Immature natural killer cell (primary cell): ENCODE data around the gene CYP3A7. TPM values are rescaled to one million over a fixed set of nuclear protein-coding genes. Genes with fewer than 3 reads are reported as not detected.
"Not testable (repeated sequence)": the region's sequence is repeated elsewhere in the genome, so short reads cannot be mapped to it uniquely, and the experiment has no call there.

ENCODE experiments used
- DNase-seq, 3 donors: peaks; one replicate each; pipeline ENCODE4 v3.0.0; 2022; ENCODE audit warnings: mixed read lengths in 1 of 3
- H3K27ac Mint-ChIP-seq, 6 donors: one replicate each; pipeline ENCODE4 v1.8.0; 2020; ENCODE audit warnings: mixed read lengths in 6 of 6, mild to moderate bottlenecking in 5 of 6, inconsistent platforms in 4 of 6, moderate library complexity in 3 of 6
- H3K27me3 Mint-ChIP-seq, 3 donors: one replicate each; pipeline ENCODE4 v1.8.0; 2020 to 2021; ENCODE audit warnings: low read depth in 3 of 3, mild to moderate bottlenecking in 3 of 3, mixed read lengths in 3 of 3, moderate library complexity in 3 of 3, inconsistent platforms in 1 of 3
- H3K36me3 Mint-ChIP-seq, 3 donors: one replicate each; pipeline ENCODE4 v1.8.0; 2020; ENCODE audit warnings: mixed read lengths in 3 of 3, inconsistent platforms in 2 of 3, mild to moderate bottlenecking in 2 of 3
- H3K4me1 Mint-ChIP-seq, 2 donors: one replicate each; pipeline ENCODE4 v1.8.0; 2020; ENCODE audit warnings: inconsistent platforms in 2 of 2, mild to moderate bottlenecking in 2 of 2, mixed read lengths in 2 of 2, moderate library complexity in 1 of 2
- H3K4me3 Mint-ChIP-seq, 5 donors: one replicate each; pipeline ENCODE4 v1.8.0; 2020; ENCODE audit warnings: mild to moderate bottlenecking in 5 of 5, mixed read lengths in 5 of 5, inconsistent platforms in 3 of 5, moderate library complexity in 3 of 5
- H3K9me3 Mint-ChIP-seq, 6 donors: one replicate each; pipeline ENCODE4 v1.8.0; 2020; ENCODE audit warnings: mild to moderate bottlenecking in 6 of 6, mixed read lengths in 6 of 6, inconsistent platforms in 4 of 6, moderate library complexity in 3 of 6
- polyA plus RNA-seq, 3 donors: library from polyadenylated mRNA; unstranded; fragments of 300-500 nt; fragmentation: Illumina TruSeq; gene quantifications; one replicate each; pipeline ENCODE4 v1.2.3, GENCODE V29; 2021

The CYP3A7 gene
- polyA plus RNA-seq, 3 donors from 2014 or later, result not detected

DNA sequence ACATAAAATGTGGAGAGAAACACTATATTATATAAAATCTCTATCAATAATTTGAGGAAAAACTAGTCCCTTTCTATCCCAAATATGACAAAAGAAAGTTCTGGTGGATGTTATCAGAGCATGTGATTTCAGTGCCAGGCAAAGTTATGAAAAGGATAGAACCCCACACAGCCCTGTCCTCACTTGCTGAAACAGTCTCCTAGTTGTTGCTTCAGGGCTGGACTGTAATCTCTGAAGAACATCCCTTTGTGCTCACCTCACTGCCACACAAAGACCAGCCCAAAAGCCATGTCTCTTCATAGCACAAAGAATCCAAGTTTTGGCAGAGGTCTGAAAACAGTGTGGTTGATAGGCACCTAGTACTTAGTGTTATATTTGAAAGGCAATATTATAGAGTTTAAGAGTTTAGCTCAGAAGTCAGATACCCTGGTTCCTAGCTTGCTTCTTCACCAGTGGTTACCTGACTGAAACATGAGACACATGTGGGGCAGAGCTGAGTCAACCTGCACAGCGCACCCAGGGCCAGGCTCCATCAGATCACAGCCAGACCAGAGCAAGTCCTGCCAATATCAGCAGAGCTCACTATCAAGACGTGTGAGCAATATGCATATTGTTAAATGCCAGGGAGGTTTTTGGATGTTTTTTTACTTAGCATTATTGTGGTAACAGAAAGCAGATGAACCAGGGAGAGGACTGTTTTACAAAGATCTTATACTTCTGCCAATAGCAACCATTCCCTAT is 25.0 kb downstream of the CYP3A7 start:
- no peak overlapping the region for H3K4me3 Mint-ChIP-seq
- no peak overlapping the region for H3K27ac Mint-ChIP-seq
- DNase-seq, result no peak
- peaks cover 0 to 3% (median 0%) of the 10 kb centered on the region in 6 donors for H3K9me3 Mint-ChIP-seq
- peaks cover 0 to under 1% (median 0%) of the 10 kb centered on the region in 3 donors for H3K27me3 Mint-ChIP-seq
- no peaks in the 10 kb centered on the region for H3K4me1 Mint-ChIP-seq
- peaks cover 4 to 17% (median 5%) of the 10 kb centered on the region in 3 donors for H3K36me3 Mint-ChIP-seq

DNA sequence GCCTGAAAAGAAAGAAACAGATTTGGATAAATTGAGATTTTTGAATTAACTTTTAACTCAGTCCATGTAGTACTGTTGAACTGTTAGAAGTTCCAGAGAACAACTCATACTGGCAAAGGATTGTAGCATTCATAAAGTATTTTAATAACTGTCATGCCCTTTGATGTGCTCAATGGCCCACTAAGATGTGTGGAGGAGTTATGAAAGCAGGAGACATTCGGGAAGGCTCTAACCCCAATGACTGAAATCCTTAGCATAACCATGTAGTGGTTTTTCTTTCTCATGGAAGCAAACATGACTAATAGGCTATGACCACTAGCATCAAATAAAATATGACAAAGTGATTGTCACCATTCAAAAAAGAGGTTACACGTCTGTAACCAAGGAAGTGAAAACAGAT is 25.7 kb downstream of the CYP3A7 start:
- peaks cover 0 to 3% (median 0%) of the 10 kb centered on the region in 6 donors for H3K9me3 Mint-ChIP-seq
- no peak for DNase-seq
- H3K27ac Mint-ChIP-seq, result no peak overlapping the region
- no peak overlapping the region for H3K4me3 Mint-ChIP-seq
- H3K36me3 Mint-ChIP-seq, result peaks cover 3 to 11% (median 4%) of the 10 kb centered on the region in 3 donors
- no peaks in the 10 kb centered on the region for H3K4me1 Mint-ChIP-seq
- H3K27me3 Mint-ChIP-seq, result no peaks in the 10 kb centered on the region

- Mint-ChIP-seq H3K27me3 (peaks cover 0 to 1% (median 0%) of the 10 kb centered on the region in 3 donors), H3K4me1 (no peaks in the 10 kb centered on the region), H3K9me3 (peaks cover 0 to 3% (median 0%) of the 10 kb centered on the region in 6 donors), H3K36me3 (peaks cover 0 to 14% (median 4%) of the 10 kb centered on the region in 3 donors), H3K4me3 (no peak overlapping the region), H3K27ac (no peak overlapping the region)
- DNase-seq, result no peak
Measured at GRCh38 chr7:99707096-99707495, 27.9 kb downstream of the CYP3A7 start.

- DNase-seq, result no peak
- Mint-ChIP-seq H3K36me3 (peaks cover 0 to 2% (median 0%) of the 10 kb centered on the region in 3 donors), H3K27ac (no peak overlapping the region)
Measured at GRCh38 chr7:99699946-99700345, 35.0 kb downstream of the CYP3A7 start.

DNA sequence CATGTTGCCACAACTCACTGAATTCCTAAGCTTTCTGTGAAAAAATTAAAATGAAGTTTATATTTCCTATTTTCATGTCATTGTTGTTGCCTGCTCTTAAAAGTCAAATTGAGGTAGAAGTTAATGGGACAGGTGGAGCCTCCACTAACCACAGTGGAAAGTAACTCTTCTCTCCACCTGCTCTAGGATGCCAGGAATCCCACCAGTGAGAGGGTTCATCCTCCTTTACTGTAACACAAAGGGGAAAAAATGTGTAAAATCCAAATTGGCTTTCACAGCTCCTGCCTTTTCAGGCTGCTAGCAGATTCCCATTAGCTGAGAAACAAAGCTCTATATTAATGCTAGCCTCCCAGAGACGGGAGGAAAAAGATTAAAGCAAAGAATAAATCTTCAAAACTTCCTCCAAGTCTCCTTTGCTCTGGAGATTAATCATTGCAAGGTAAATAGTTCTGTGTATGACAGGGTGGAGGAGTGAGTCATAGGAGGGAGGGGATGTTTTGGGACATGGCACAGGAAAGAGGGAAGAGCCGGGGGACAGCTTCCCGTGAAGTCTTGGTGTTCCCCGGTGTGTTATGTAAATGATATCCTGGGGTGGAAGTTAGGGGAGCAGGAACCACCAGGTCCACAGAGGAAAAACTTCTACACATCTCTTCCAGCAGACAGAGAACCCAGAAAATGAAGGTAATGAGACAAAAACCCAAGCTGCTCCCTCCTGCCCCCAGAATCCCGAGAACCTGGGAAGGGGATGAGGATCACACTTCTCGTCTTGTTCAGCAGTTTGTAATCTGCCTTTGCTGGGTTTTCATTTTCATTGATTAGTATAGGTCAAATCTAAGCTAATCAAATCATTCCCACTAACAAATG is 35.9 kb downstream of the CYP3A7 start:
- not testable (repeated sequence) for DNase-seq, H3K4me1 Mint-ChIP-seq, H3K4me3 Mint-ChIP-seq, H3K9me3 Mint-ChIP-seq, H3K27ac Mint-ChIP-seq, H3K36me3 Mint-ChIP-seq, H3K27me3 Mint-ChIP-seq

More at GRCh38 chr7:99699946-99700345, 35.0 kb downstream of the CYP3A7 start:
- H3K4me3 Mint-ChIP-seq, result no peak overlapping the region
- H3K4me1 Mint-ChIP-seq, result no peaks in the 10 kb centered on the region
- H3K27me3 Mint-ChIP-seq, result peaks cover 0 to 1% (median 0%) of the 10 kb centered on the region in 3 donors
- H3K9me3 Mint-ChIP-seq, result no peaks in the 10 kb centered on the region

GRCh38 chr7:99694912-99695304 is 40.1 kb downstream of the CYP3A7 start:
- Mint-ChIP-seq H3K4me3 (no peak overlapping the region), H3K4me1 (no peaks in the 10 kb centered on the region), H3K9me3 (peaks cover 0 to 11% (median 5%) of the 10 kb centered on the region in 6 donors), H3K27me3 (peaks cover 0 to 3% (median 1%) of the 10 kb centered on the region in 3 donors), H3K27ac (no peak overlapping the region), H3K36me3 (peaks cover 0 to 4% (median 0%) of the 10 kb centered on the region in 3 donors)
- DNase-seq, result no peak

GRCh38 chr7:99694201-99694911 is 40.6 kb downstream of the CYP3A7 start:
- Mint-ChIP-seq H3K9me3 (peaks cover 0 to 12% (median 6%) of the 10 kb centered on the region in 6 donors), H3K36me3 (peaks cover 0 to 4% (median 0%) of the 10 kb centered on the region in 3 donors), H3K4me1 (no peaks in the 10 kb centered on the region), H3K27me3 (peaks cover 0 to 3% (median 1%) of the 10 kb centered on the region in 3 donors), H3K4me3 (no peak overlapping the region), H3K27ac (no peak overlapping the region)
- DNase-seq, result no peak

DNA sequence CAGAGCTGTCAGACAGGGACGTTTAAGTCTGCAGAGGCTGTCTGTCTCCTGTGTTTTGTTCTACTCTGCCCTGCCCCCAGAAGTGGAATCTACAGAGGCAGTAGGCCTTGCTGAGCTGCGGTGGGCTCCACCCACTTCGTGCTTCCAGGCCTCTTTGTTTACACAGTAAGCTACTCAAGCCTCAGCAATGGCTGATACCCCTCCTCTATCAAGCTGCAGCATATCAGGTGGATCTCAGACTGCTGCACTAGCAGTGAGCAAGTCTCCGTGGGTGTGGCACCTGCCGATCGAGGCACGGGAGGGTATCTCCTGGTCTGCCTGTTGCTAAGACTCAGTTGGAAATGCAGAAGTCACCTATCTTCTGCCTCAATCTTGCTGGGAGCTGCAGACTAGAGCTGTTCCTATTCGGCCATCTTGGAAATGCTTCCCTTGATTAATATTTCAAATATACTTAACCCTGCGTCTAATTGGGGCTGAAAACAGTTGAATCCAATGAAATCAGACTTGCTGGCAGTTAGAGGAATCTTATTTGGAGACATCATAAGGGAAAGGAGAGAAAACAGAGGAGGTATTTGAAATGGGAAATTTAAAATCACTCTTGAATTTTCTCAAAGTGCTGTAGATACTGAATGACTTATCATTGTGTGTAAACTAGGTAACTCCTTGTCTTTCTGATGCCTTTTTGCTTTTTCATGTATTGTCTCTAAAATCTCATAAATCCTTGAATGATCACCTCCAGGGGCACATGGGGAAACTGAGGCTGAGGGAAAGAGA is 41.4 kb downstream of the CYP3A7 start:
- H3K27ac Mint-ChIP-seq, result no peak overlapping the region
- H3K9me3 Mint-ChIP-seq, result peaks cover 0 to 19% (median 6%) of the 10 kb centered on the region in 6 donors
- H3K4me1 Mint-ChIP-seq, result no peaks in the 10 kb centered on the region
- no peak for DNase-seq
- H3K36me3 Mint-ChIP-seq, result peaks cover 0 to 4% (median 0%) of the 10 kb centered on the region in 3 donors
- peaks cover 0 to 3% (median 1%) of the 10 kb centered on the region in 3 donors for H3K27me3 Mint-ChIP-seq
- H3K4me3 Mint-ChIP-seq, result no peak overlapping the region

GRCh38 chr7:99693100-99693426 is 41.9 kb downstream of the CYP3A7 start:
- H3K27me3 Mint-ChIP-seq, result peaks cover 0 to 3% (median 1%) of the 10 kb centered on the region in 3 donors
- DNase-seq, result no peak
- H3K9me3 Mint-ChIP-seq, result peaks cover 0 to 23% (median 6%) of the 10 kb centered on the region in 6 donors
- H3K4me3 Mint-ChIP-seq, result no peak overlapping the region
- H3K4me1 Mint-ChIP-seq, result no peaks in the 10 kb centered on the region
- H3K36me3 Mint-ChIP-seq, result peaks cover 0 to 4% (median 0%) of the 10 kb centered on the region in 3 donors
- no peak overlapping the region for H3K27ac Mint-ChIP-seq

- H3K4me3 Mint-ChIP-seq, H3K4me1 Mint-ChIP-seq, DNase-seq, H3K36me3 Mint-ChIP-seq, H3K27ac Mint-ChIP-seq, H3K27me3 Mint-ChIP-seq: not testable (repeated sequence)
- H3K9me3 Mint-ChIP-seq, result peaks cover 0 to 23% (median 6%) of the 10 kb centered on the region in 6 donors
Measured at GRCh38 chr7:99692563-99692962, 42.4 kb downstream of the CYP3A7 start.

DNA sequence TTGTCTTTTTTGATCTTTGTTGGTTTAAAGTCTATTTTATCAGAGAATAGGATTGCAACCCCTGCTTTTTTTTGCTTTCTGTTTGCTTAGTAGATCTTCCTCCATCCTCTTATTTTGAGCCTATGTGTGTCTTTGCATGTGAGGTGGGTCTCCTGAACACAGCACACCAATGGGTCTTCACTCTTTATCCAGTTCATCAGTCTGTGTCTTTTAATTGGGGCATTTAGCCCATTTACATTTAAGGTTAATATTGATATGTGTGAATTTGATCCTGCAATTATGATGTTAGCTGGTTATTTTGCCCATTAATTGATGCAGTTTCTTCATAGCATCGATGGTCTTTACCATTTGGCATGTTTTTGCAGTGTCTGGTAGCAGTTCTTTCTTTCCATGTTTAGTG is 43.3 kb downstream of the CYP3A7 start:
- not testable (repeated sequence) for H3K27ac Mint-ChIP-seq
- peaks cover 0 to 23% (median 6%) of the 10 kb centered on the region in 6 donors for H3K9me3 Mint-ChIP-seq

DNA sequence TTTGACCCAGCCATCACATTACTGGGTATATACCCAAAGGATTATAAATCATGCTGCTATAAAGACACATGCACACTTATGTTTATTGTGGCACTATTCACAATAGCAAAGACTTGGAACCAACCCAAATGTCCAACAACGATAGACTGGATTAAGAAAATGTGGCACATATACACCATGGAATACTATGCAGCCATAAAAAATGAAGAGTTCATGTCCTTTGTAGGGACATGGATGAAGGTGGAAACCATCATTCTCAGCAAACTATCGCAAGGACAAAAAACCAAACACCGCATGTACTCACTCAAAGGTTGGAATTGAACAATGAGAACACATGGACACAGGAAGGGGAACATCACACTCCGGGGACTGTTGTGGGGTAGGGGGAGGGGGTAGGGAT is 44.1 kb downstream of the CYP3A7 start:
- H3K36me3 Mint-ChIP-seq, DNase-seq, H3K4me1 Mint-ChIP-seq, H3K27ac Mint-ChIP-seq, H3K4me3 Mint-ChIP-seq, H3K27me3 Mint-ChIP-seq: not testable (repeated sequence)
- peaks cover 0 to 23% (median 6%) of the 10 kb centered on the region in 6 donors for H3K9me3 Mint-ChIP-seq

More for the DNA sequence above, 43.3 kb downstream of the CYP3A7 start:
- not testable (repeated sequence) for H3K36me3 Mint-ChIP-seq, H3K27me3 Mint-ChIP-seq, DNase-seq, H3K4me3 Mint-ChIP-seq, H3K4me1 Mint-ChIP-seq
